GM23338 (cell line): ENCODE results near the gene ABHD14A. TPM values are rescaled to one million over a fixed set of nuclear protein-coding genes. Genes with fewer than 3 reads are reported as not detected.

Experiments used
- ATAC-seq: fragments of 200-7000 bp; cut with Tn5 transposase; 3 replicates; pipeline ENCODE4 v1.9.1; 2020
- DNase-seq: peaks from one replicate; pipeline ENCODE4 v3.0.0-alpha.2; 2015; ENCODE audit warnings: low spot score
- H2AFZ ChIP-seq: fragments of 200-600 bp; sonication (generic); 2 replicates; pipeline ENCODE4 v1.8.0; 2016; ENCODE audit warnings: antibody characterized with exemption, mild to moderate bottlenecking, moderate library complexity
- H3F3A ChIP-seq: fragments of 200-600 bp; sonication (generic); replicated peaks from 2 replicates; pipeline ENCODE4 v1.8.0; 2017; ENCODE audit warnings: antibody characterized with exemption, mixed run types, low read depth
- H3K27ac ChIP-seq: fragments of 200-600 bp; sonication (generic); 2 replicates; pipeline ENCODE4 v1.6.1; 2016; ENCODE audit warnings: low read depth
- H3K27me3 ChIP-seq: fragments of 200-600 bp; sonication (generic); 2 replicates; pipeline ENCODE4 v1.8.0; 2016; ENCODE audit warnings: mild to moderate bottlenecking, mixed run types, moderate library complexity; ENCODE audit not compliant: insufficient read depth
- H3K36me3 ChIP-seq: fragments of 200-600 bp; sonication (generic); 2 replicates; pipeline ENCODE4 v1.8.0; 2016; ENCODE audit warnings: mild to moderate bottlenecking; ENCODE audit not compliant: insufficient read depth
- H3K4me1 ChIP-seq: fragments of 200-600 bp; sonication (generic); 2 replicates; pipeline ENCODE4 v1.8.0; 2016; ENCODE audit warnings: mild to moderate bottlenecking, moderate library complexity; ENCODE audit not compliant: insufficient read depth
- H3K4me2 ChIP-seq: fragments of 200-600 bp; sonication (generic); 2 replicates; pipeline ENCODE4 v1.7.1; 2017; ENCODE audit warnings: mixed run types
- H3K4me3 ChIP-seq: fragments of 200-600 bp; sonication (generic); 2 replicates; pipeline ENCODE4 v1.6.1; 2016; ENCODE audit warnings: mixed run types
- H3K79me2 ChIP-seq: fragments of 200-600 bp; sonication (generic); replicated peaks from 2 replicates; pipeline ENCODE4 v1.8.0; 2017; ENCODE audit warnings: mild to moderate bottlenecking; ENCODE audit not compliant: insufficient read depth
- H3K9me2 ChIP-seq: fragments of 200-600 bp; sonication (generic); 2 replicates; pipeline ENCODE4 v1.8.0; 2017; ENCODE audit not compliant: insufficient read depth
- H4K20me1 ChIP-seq: fragments of 200-600 bp; sonication (generic); replicated peaks from 2 replicates; pipeline ENCODE4 v1.8.0; 2017; ENCODE audit warnings: mild to moderate bottlenecking; ENCODE audit not compliant: insufficient read depth
- H3K27ac Mint-ChIP-seq: 2 replicates; pipeline ENCODE4 v1.8.0; 2020; ENCODE audit warnings: inconsistent platforms, mild to moderate bottlenecking, moderate library complexity, mixed read lengths
- H3K27me3 Mint-ChIP-seq: 3 replicates; pipeline ENCODE4 v1.8.0; 2022; ENCODE audit warnings: low read depth, mild to moderate bottlenecking, moderate library complexity, mixed read lengths, inconsistent platforms; ENCODE audit not compliant: insufficient read depth, poor library complexity
- H3K36me3 Mint-ChIP-seq: 3 replicates; pipeline ENCODE4 v1.8.0; 2021; ENCODE audit warnings: low read depth, mild to moderate bottlenecking, inconsistent platforms, moderate library complexity, mixed read lengths
- H3K4me1 Mint-ChIP-seq: 3 replicates; pipeline ENCODE4 v1.8.0; 2020; ENCODE audit warnings: mild to moderate bottlenecking, inconsistent platforms, mixed read lengths
- H3K4me3 Mint-ChIP-seq: 3 replicates; pipeline ENCODE4 v1.8.0; 2021; ENCODE audit warnings: moderate library complexity, mild to moderate bottlenecking, inconsistent platforms, mixed read lengths
- H3K9me3 Mint-ChIP-seq: 3 replicates; pipeline ENCODE4 v1.8.0; 2020; ENCODE audit warnings: moderate library complexity, mild to moderate bottlenecking, inconsistent platforms, mixed read lengths
- CTCF ChIP-seq, 2 experiments: fragments of 200-600 bp in 1 of 2; sonication (generic) in 1 of 2; conservative IDR thresholded peaks; 2 replicates each; pipeline versions ENCODE4 v1.5.1 to v1.6.1; 2016 to 2017; ENCODE audit warnings: antibody characterized with exemption in 2 of 2, low read depth in 2 of 2, mild to moderate bottlenecking in 2 of 2, moderate library complexity in 1 of 2
- EZH2phosphoT487 ChIP-seq: fragments of 200-600 bp; sonication (generic); IDR thresholded peaks from one replicate; pipeline ENCODE4 v1.8.1; 2018; ENCODE audit warnings: antibody characterized with exemption; ENCODE audit not compliant: unreplicated experiment
- ZNF114 ChIP-seq: fragments of 250-450 bp; sonication (Bioruptor Pico); IDR thresholded peaks from 2 replicates; pipeline ENCODE4 v1.5.0; 2020; ENCODE audit warnings: mild to moderate bottlenecking, moderate library complexity
- polyA plus RNA-seq: library from polyadenylated mRNA; unstranded; fragments of >200 nt; fragmentation: Nextera tagmentation; extraction: Ambion mirVana; gene quantifications from 2 replicates; pipeline ENCODE4 v1.2.1, GENCODE V29; 2016
- total RNA-seq: library from RNA; depleted of rRNA; stranded (reverse); fragments of >200 nt; shearing (Covaris generic); gene quantifications from 2 replicates; pipeline ENCODE4 v1.2.3, GENCODE V29; 2014
- TF ChIP-seq, protein P1 (sequence below): fragments of 250-450 bp; sonication (Bioruptor Pico); IDR thresholded peaks from 2 replicates; pipeline ENCODE4 v1.5.0; 2020; ENCODE audit warnings: mild to moderate bottlenecking, moderate library complexity

ABHD14A gene
- total and polyA plus RNA-seq, 2 experiments from 2014 or later: 7.8 to 12.7 TPM

- TF ChIP-seq CTCF (conservative IDR thresholded peaks at IDR 0.05; ENCODE audit: low read depth in 2 of 2) (no peak), ZNF114 (CRISPR knock-in tag) (no peak)
Measured at GRCh38 chr3:51968883-51969678, 5.8 kb upstream of the ABHD14A start (continued).

- H3K9me3 Mint-ChIP-seq: no peaks in the 10 kb centered on the region; the same call in 1 of the 3 replicates
- Histone ChIP-seq H3K79me2 (no peaks in the 10 kb centered on the region), H3K27me3 (peaks cover 17% of the 10 kb centered on the region), H2AFZ (no peak overlapping the region), H3K4me1 (peaks cover 35% of the 10 kb centered on the region), H3K27ac (no peak overlapping the region), H3K36me3 (no peaks in the 10 kb centered on the region), H3K4me2 (peak overlapping the region; percentile 100; the same call in 1 of the 2 replicates), H3K9me2 (no peaks in the 10 kb centered on the region), H3F3A (peaks cover 21% of the 10 kb centered on the region), H4K20me1 (no peaks in the 10 kb centered on the region), H3K4me3 (no peak overlapping the region)
- peaks cover 50% of the 10 kb centered on the region for H3K4me1 Mint-ChIP-seq
- H3K36me3 Mint-ChIP-seq: peaks cover 7% of the 10 kb centered on the region; the same call in 2 of the 3 replicates
- ATAC-seq (no peak), DNase-seq (no peak)
- no peak overlapping the region for H3K4me3 Mint-ChIP-seq
- H3K27ac Mint-ChIP-seq: no peak overlapping the region
- H3K27me3 Mint-ChIP-seq: peaks cover 35% of the 10 kb centered on the region
- TF ChIP-seq EZH2phosphoT487: no peak
- TF ChIP-seq, protein P1, sequence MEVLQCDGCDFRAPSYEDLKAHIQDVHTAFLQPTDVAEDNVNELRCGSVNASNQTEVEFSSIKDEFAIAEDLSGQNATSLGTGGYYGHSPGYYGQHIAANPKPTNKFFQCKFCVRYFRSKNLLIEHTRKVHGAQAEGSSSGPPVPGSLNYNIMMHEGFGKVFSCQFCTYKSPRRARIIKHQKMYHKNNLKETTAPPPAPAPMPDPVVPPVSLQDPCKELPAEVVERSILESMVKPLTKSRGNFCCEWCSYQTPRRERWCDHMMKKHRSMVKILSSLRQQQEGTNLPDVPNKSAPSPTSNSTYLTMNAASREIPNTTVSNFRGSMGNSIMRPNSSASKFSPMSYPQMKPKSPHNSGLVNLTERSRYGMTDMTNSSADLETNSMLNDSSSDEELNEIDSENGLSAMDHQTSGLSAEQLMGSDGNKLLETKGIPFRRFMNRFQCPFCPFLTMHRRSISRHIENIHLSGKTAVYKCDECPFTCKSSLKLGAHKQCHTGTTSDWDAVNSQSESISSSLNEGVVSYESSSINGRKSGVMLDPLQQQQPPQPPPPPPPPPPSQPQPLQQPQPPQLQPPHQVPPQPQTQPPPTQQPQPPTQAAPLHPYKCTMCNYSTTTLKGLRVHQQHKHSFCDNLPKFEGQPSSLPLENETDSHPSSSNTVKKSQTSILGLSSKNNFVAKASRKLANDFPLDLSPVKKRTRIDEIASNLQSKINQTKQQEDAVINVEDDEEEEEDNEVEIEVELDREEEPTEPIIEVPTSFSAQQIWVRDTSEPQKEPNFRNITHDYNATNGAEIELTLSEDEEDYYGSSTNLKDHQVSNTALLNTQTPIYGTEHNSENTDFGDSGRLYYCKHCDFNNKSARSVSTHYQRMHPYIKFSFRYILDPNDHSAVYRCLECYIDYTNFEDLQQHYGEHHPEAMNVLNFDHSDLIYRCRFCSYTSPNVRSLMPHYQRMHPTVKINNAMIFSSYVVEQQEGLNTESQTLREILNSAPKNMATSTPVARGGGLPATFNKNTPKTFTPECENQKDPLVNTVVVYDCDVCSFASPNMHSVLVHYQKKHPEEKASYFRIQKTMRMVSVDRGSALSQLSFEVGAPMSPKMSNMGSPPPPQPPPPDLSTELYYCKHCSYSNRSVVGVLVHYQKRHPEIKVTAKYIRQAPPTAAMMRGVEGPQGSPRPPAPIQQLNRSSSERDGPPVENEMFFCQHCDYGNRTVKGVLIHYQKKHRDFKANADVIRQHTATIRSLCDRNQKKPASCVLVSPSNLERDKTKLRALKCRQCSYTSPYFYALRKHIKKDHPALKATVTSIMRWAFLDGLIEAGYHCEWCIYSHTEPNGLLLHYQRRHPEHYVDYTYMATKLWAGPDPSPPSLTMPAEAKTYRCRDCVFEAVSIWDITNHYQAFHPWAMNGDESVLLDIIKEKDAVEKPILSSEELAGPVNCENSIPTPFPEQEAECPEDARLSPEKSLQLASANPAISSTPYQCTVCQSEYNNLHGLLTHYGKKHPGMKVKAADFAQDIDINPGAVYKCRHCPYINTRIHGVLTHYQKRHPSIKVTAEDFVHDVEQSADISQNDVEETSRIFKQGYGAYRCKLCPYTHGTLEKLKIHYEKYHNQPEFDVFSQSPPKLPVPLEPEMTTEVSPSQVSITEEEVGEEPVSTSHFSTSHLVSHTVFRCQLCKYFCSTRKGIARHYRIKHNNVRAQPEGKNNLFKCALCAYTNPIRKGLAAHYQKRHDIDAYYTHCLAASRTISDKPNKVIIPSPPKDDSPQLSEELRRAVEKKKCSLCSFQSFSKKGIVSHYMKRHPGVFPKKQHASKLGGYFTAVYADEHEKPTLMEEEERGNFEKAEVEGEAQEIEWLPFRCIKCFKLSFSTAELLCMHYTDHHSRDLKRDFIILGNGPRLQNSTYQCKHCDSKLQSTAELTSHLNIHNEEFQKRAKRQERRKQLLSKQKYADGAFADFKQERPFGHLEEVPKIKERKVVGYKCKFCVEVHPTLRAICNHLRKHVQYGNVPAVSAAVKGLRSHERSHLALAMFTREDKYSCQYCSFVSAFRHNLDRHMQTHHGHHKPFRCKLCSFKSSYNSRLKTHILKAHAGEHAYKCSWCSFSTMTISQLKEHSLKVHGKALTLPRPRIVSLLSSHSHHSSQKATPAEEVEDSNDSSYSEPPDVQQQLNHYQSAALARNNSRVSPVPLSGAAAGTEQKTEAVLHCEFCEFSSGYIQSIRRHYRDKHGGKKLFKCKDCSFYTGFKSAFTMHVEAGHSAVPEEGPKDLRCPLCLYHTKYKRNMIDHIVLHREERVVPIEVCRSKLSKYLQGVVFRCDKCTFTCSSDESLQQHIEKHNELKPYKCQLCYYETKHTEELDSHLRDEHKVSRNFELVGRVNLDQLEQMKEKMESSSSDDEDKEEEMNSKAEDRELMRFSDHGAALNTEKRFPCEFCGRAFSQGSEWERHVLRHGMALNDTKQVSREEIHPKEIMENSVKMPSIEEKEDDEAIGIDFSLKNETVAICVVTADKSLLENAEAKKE (CRISPR knock-in tag): no peak
Measured at GRCh38 chr3:51969841-51970240, 5.0 kb upstream of the ABHD14A start.
